Measurements from ENCODE around the gene BUB1B. TPM values are rescaled to one million over a fixed set of nuclear protein-coding genes. Genes with fewer than 3 reads are reported as not detected.

Gene BUB1B
- polyA plus RNA-seq, 4 donors = 23.1 to 35.9 (median 31.7) TPM

- DNase-seq (ENCODE audit: low read depth in 4 of 4, low spot score in 2 of 4) = no peak
Observed at GRCh38 chr15:40252438-40253166, 91.7 kb downstream of the BUB1B start.

GRCh38 chr15:40253167-40253790 is 92.4 kb downstream of the BUB1B start:
- no peak for DNase-seq (ENCODE audit: low read depth in 4 of 4, low spot score in 2 of 4)

GRCh38 chr15:40254452-40254851 is 93.6 kb downstream of the BUB1B start:
- no peak for DNase-seq (ENCODE audit: low read depth in 4 of 4, low spot score in 2 of 4)

DNA sequence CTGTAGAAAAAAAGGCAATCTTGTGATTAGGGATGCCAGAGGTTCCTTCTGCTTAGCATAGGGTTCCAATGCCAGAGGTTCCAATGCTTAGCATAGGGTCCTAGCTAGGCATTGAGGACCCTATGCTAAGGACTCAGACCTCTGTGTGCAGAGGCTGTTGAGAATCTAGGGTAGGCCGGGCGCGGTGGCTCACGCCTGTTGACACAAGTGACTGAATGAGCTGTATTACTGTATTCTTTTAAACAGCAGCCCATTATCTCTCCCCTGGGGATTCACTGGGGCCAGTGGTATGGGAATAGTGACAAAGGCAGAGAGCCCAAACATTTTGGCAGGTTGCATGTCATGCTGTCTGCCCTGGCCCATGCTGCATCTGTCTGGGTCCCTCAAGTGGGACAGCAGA is 94.2 kb downstream of the BUB1B start:
- DNase-seq (ENCODE audit: low read depth in 4 of 4, low spot score in 2 of 4) = no peak

- no peak for DNase-seq (ENCODE audit: low read depth in 4 of 4, low spot score in 2 of 4)
Observed at GRCh38 chr15:40256638-40257235, 95.9 kb downstream of the BUB1B start.

- no peak for DNase-seq (ENCODE audit: low read depth in 4 of 4, low spot score in 2 of 4)
Observed at GRCh38 chr15:40257656-40258450, 97.0 kb downstream of the BUB1B start.

- no peak for DNase-seq (ENCODE audit: low read depth in 4 of 4, low spot score in 2 of 4)
Observed at GRCh38 chr15:40258544-40258943, 97.7 kb downstream of the BUB1B start.

DNA sequence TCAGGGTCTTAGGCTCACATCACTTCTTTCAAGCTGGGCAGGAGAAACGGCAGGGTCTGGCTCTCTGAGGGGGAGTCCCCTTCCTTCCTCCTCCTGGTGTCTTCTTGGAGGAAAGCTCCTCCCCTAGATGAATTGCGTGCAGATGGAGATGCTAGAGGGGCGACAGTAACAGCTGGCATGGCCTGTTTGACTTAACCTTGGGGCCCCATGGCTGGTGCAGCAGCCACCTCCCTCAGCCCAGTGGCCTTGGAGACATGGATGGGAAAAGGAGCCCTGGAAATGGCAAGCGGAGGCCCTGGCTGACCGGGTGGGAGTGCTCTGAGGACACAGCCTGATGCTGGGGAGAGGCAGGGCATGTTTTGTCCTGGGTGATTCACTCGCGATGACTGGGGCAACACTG is 98.2 kb downstream of the BUB1B start:
- no peak for DNase-seq (ENCODE audit: low read depth in 4 of 4, low spot score in 2 of 4)

DNA sequence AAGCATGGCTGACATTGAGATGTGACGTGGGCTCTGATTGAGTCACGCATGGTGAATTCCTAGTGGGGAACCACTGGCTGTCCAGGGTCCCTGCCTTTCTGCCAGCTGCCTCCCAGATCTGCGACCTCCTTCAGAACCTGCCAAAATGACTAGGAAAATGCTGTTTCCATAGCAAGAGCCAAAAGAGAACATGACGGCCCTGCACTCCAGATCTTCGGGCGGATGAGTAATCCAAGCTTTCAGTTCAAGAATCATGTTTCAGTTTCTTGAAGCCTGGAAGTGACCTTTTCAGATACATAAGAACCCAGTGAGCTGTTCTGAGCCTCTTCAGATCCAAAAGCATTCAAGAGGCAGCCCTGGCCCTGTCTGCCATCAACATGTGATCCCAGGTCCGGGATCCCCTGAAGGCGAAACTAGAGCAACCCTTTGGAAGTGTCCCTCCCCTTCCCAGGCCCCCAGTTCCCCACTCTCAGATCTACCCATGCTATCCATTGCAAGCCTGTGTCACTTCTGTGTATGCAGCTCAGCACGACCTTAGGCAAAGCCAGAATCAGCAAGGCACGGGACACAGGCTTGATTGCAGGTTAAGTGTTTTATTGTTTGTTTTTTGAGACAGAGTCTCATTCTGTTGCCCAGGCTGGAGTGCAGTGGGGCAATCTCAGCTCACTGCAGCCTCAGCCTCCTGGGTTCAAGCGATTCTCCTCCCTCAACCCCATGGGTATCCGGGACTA is 102.3 kb downstream of the BUB1B start:
- no peak for DNase-seq (ENCODE audit: low read depth in 4 of 4, low spot score in 2 of 4)

DNA sequence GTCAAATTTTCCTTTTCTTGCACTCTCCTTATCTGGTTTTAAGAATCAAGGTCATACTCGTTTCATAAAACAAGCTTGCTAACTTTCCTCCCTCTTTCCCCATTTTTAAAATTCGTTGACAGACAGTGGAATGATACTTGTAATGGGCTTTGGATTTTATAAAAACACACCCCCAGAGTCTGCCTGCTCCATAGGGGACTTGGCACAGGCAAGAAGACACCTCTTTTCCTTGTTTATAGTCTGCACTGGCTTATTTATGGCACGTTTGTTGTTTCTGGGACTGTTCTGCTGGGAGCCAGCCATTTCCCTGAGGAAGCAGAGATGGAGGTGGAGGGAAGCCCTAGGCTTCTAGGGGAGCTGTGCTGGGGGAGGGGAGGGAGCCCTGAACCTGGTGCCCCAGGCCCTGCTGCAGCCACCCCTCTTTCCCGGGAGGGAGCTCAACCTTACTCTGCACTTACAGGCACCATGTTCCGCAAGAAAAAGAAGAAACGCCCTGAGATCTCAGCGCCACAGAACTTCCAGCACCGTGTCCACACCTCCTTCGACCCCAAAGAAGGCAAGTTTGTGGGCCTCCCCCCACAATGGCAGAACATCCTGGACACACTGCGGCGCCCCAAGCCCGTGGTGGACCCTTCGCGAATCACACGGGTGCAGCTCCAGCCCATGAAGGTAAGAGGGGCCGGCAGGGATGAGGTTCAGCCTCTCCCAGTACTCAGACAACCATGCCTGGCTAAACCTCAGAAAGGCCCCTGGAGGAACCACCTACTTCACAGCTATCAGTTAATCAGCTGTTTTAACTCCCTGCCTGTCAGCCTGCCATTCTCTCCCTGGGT is 103.7 kb downstream of the BUB1B start:
- no peak for DNase-seq (ENCODE audit: low read depth in 4 of 4, low spot score in 2 of 4)

- DNase-seq (ENCODE audit: low read depth in 4 of 4, low spot score in 2 of 4) = no peak
Observed at GRCh38 chr15:40265355-40265754, 104.5 kb downstream of the BUB1B start.

DNA sequence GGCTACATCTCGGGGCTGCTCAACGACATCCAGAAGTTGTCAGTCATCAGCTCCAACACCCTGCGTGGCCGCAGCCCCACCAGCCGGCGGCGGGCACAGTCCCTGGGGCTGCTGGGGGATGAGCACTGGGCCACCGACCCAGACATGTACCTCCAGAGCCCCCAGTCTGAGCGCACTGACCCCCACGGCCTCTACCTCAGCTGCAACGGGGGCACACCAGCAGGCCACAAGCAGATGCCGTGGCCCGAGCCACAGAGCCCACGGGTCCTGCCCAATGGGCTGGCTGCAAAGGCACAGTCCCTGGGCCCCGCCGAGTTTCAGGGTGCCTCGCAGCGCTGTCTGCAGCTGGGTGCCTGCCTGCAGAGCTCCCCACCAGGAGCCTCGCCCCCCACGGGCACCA is 105.0 kb downstream of the BUB1B start:
- no peak for DNase-seq (ENCODE audit: low read depth in 4 of 4, low spot score in 2 of 4)

- no peak for DNase-seq (ENCODE audit: low read depth in 4 of 4, low spot score in 2 of 4)
Observed at GRCh38 chr15:40266828-40267304, 106.0 kb downstream of the BUB1B start.

DNA sequence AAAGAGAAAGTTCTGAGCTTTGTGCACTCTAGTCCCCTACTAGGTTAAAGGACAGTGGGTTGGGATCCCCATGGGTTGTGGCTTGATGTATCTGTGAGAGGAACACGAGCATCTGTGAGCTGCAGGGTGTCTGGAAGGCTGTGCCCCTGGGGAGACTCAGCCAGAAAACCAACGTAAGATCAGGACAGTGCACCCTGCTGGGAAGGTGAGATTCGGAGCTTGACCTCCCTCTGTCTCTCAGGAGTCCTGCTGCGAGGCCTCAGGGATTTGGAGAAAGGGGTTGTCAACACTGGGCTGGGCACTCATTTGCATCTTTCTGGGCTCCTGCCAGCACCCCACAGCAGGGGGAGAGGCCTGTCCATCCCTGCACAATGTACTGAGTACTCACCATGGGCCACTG is 106.8 kb downstream of the BUB1B start:
- no peak for DNase-seq (ENCODE audit: low read depth in 4 of 4, low spot score in 2 of 4)

- no peak for DNase-seq (ENCODE audit: low read depth in 4 of 4, low spot score in 2 of 4)
Observed at GRCh38 chr15:40269604-40270003, 108.7 kb downstream of the BUB1B start.

DNA sequence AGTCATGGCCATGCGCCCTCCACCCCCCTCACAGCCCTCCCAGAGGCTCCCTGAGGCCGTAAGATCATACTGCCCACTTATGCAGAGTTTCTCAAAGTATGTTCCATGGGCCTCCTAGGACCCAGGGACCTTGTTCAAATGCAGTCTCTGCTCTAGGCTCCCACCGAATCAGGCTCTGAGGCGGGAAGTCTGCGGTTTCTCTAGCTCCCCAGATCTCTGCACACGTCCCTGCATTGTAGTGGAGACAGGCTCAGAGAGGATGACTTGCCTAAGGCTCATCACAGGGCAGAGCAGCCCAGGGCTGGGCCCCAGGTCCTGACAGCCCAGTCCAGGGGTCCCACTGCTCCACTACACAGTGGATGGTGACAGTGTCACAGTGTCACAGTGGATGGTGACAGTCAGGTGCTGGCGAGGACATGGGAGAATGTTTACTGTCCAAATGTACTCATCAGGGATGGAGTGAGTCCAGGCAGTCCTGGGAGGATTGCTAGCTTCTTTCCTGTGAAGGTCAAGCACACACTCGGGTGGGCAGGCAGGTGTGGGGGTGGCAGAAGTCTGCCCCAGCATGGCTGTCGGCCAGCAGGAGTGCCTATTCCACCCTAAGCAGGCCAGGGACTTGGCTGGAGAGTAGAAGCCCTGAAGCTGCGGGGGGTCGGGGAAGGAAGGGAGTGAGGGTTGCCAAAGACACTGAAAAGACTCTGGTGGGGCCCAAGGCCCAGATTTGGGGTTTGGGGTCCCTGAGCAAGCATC is 109.6 kb downstream of the BUB1B start:
- no peak for DNase-seq (ENCODE audit: low read depth in 4 of 4, low spot score in 2 of 4)
